ENCODE data around the gene FYB1. TPM values are rescaled to one million over a fixed set of nuclear protein-coding genes. Genes with fewer than 3 reads are reported as not detected.

The FYB1 gene
- total RNA-seq, 1 experiment from 2014 or later, result not detected

- in situ Hi-C loops (cut with HindIII; ENCODE audit: low pct_unique_long_range_greater_than_20kb, low sequenced_read_pairs), result no loop called here
- no peak for DNase-seq (ENCODE audit: low read depth)
Observed at GRCh38 chr5:39146831-39147540, 72.4 kb downstream of the FYB1 start.

- in situ Hi-C loops (cut with HindIII; ENCODE audit: low pct_unique_long_range_greater_than_20kb, low sequenced_read_pairs), result no loop called here
- DNase-seq (ENCODE audit: low read depth), result no peak
Observed at GRCh38 chr5:39143151-39143860, 76.1 kb downstream of the FYB1 start.

- in situ Hi-C loops (cut with HindIII; ENCODE audit: low pct_unique_long_range_greater_than_20kb, low sequenced_read_pairs), result no loop called here
- DNase-seq (ENCODE audit: low read depth), result no peak
Observed at GRCh38 chr5:39140558-39141168, 78.7 kb downstream of the FYB1 start.

- in situ Hi-C loops (cut with HindIII; ENCODE audit: low pct_unique_long_range_greater_than_20kb, low sequenced_read_pairs), result no loop called here
- DNase-seq (ENCODE audit: low read depth), result no peak
Observed at GRCh38 chr5:39138892-39139291, 80.5 kb downstream of the FYB1 start.

GRCh38 chr5:39137819-39138451 lies 81.4 kb downstream of the FYB1 start:
- in situ Hi-C loops (cut with HindIII; ENCODE audit: low pct_unique_long_range_greater_than_20kb, low sequenced_read_pairs), result no loop called here
- no peak for DNase-seq (ENCODE audit: low read depth)

GRCh38 chr5:39137391-39137790 lies 82.0 kb downstream of the FYB1 start:
- no peak for DNase-seq (ENCODE audit: low read depth)
- in situ Hi-C loops (cut with HindIII; ENCODE audit: low pct_unique_long_range_greater_than_20kb, low sequenced_read_pairs), result no loop called here

- DNase-seq (ENCODE audit: low read depth), result no peak
- in situ Hi-C loops (cut with HindIII; ENCODE audit: low pct_unique_long_range_greater_than_20kb, low sequenced_read_pairs), result no loop called here
Observed at GRCh38 chr5:39132792-39133191, 86.6 kb downstream of the FYB1 start.

- in situ Hi-C loops (cut with HindIII; ENCODE audit: low pct_unique_long_range_greater_than_20kb, low sequenced_read_pairs), result no loop called here
- no peak for DNase-seq (ENCODE audit: low read depth)
Observed at GRCh38 chr5:39132128-39132447, 87.3 kb downstream of the FYB1 start.

GRCh38 chr5:39131210-39132127 lies 87.9 kb downstream of the FYB1 start:
- no peak for DNase-seq (ENCODE audit: low read depth)
- in situ Hi-C loops (cut with HindIII; ENCODE audit: low pct_unique_long_range_greater_than_20kb, low sequenced_read_pairs), result no loop called here

- DNase-seq (ENCODE audit: low read depth), result no peak
- in situ Hi-C loops (cut with HindIII; ENCODE audit: low pct_unique_long_range_greater_than_20kb, low sequenced_read_pairs), result no loop called here
Observed at GRCh38 chr5:39130716-39131115, 88.6 kb downstream of the FYB1 start.

- in situ Hi-C loops (cut with HindIII; ENCODE audit: low pct_unique_long_range_greater_than_20kb, low sequenced_read_pairs), result no loop called here
- no peak for DNase-seq (ENCODE audit: low read depth)
Observed at GRCh38 chr5:39121922-39122321, 97.4 kb downstream of the FYB1 start.

- in situ Hi-C loops (cut with HindIII; ENCODE audit: low pct_unique_long_range_greater_than_20kb, low sequenced_read_pairs), result no loop called here
- no peak for DNase-seq (ENCODE audit: low read depth)
Observed at GRCh38 chr5:39121315-39121714, 98.0 kb downstream of the FYB1 start.

GRCh38 chr5:39120052-39120420 lies 99.3 kb downstream of the FYB1 start:
- DNase-seq (ENCODE audit: low read depth), result no peak
- in situ Hi-C loops (cut with HindIII; ENCODE audit: low pct_unique_long_range_greater_than_20kb, low sequenced_read_pairs), result no loop called here

GRCh38 chr5:39119404-39120051 lies 99.8 kb downstream of the FYB1 start:
- in situ Hi-C loops (cut with HindIII; ENCODE audit: low pct_unique_long_range_greater_than_20kb, low sequenced_read_pairs), result no loop called here
- DNase-seq (ENCODE audit: low read depth), result no peak

- in situ Hi-C loops (cut with HindIII; ENCODE audit: low pct_unique_long_range_greater_than_20kb, low sequenced_read_pairs), result no loop called here
- no peak for DNase-seq (ENCODE audit: low read depth)
Observed at GRCh38 chr5:39118638-39119037, 100.7 kb downstream of the FYB1 start.

- in situ Hi-C loops (cut with HindIII; ENCODE audit: low pct_unique_long_range_greater_than_20kb, low sequenced_read_pairs), result no loop called here
- DNase-seq (ENCODE audit: low read depth), result no peak
Observed at GRCh38 chr5:39117401-39117800, 102.0 kb downstream of the FYB1 start.

- in situ Hi-C loops (cut with HindIII; ENCODE audit: low pct_unique_long_range_greater_than_20kb, low sequenced_read_pairs), result no loop called here
- DNase-seq (ENCODE audit: low read depth), result no peak
Observed at GRCh38 chr5:39116344-39117170, 102.8 kb downstream of the FYB1 start.

All from Caki2 (cell line).